Inflammatory macrophage treated with lipopolysaccharide for 1 hour (primary cell): ENCODE data around the gene CAMK1D.
"Not testable (repeated sequence)": the region's sequence is repeated elsewhere in the genome, so short reads cannot be mapped to it uniquely, and the experiment has no call there.

Experiments
- DNase-seq, 2 donors: peaks; one replicate each; pipeline ENCODE4 v3.0.0-alpha.2; 2020 to 2022

CAMK1D gene

GRCh38 chr10:12348870-12349628, at the start of gene CAMK1D:
TSS of gene CAMK1D (plus strand) at chr10:12349547.
- peak; percentile 56 to 73 for DNase-seq

- DNase-seq = not testable (repeated sequence)
These were observed 48.3 kb upstream of the CAMK1D start for GRCh38 chr10:12301036-12301435.

GRCh38 chr10:12308057-12308456, 41.3 kb upstream of the CAMK1D start:
- DNase-seq = no peak

- DNase-seq = no peak
These were observed 40.5 kb upstream of the CAMK1D start for GRCh38 chr10:12308736-12309375.

GRCh38 chr10:12309783-12310182, 39.6 kb upstream of the CAMK1D start:
- not testable (repeated sequence) for DNase-seq

GRCh38 chr10:12314836-12315235, 34.5 kb upstream of the CAMK1D start:
- DNase-seq = no peak

- DNase-seq = peak; percentile 54 to 57
These were observed 30.3 kb upstream of the CAMK1D start for GRCh38 chr10:12319076-12319475.

GRCh38 chr10:12320892-12321291, 28.5 kb upstream of the CAMK1D start:
- no peak for DNase-seq

GRCh38 chr10:12321641-12322040, 27.7 kb upstream of the CAMK1D start:
- no peak for DNase-seq

- DNase-seq = no peak
These were observed 26.7 kb upstream of the CAMK1D start for GRCh38 chr10:12322583-12323131.

GRCh38 chr10:12324530-12324929, 24.8 kb upstream of the CAMK1D start:
- DNase-seq = no peak

GRCh38 chr10:12327074-12327473, 22.3 kb upstream of the CAMK1D start:
- DNase-seq = no peak

- no peak for DNase-seq
These were observed 21.9 kb upstream of the CAMK1D start for GRCh38 chr10:12327476-12327875.

GRCh38 chr10:12328312-12328711, 21.0 kb upstream of the CAMK1D start:
- DNase-seq = not testable (repeated sequence)

GRCh38 chr10:12332572-12333379, 16.6 kb upstream of the CAMK1D start:
- no peak for DNase-seq

GRCh38 chr10:12333380-12334185, 15.8 kb upstream of the CAMK1D start:
- peak; percentile 89 to 94 for DNase-seq

GRCh38 chr10:12334186-12334530, 15.2 kb upstream of the CAMK1D start:
- no peak for DNase-seq

- not testable (repeated sequence) for DNase-seq
These were observed 14.2 kb upstream of the CAMK1D start for GRCh38 chr10:12335169-12335568.

- no peak for DNase-seq
These were observed 11.6 kb upstream of the CAMK1D start for GRCh38 chr10:12337453-12338372.

- no peak for DNase-seq
These were observed 10.4 kb upstream of the CAMK1D start for GRCh38 chr10:12338981-12339380.

- DNase-seq = no peak
These were observed 9.0 kb upstream of the CAMK1D start for GRCh38 chr10:12340371-12340770.
